Mesothelial cell of epicardium (in vitro differentiated cells): Measurements from ENCODE around the gene PRSS21. TPM values are rescaled to one million over a fixed set of nuclear protein-coding genes. Genes with fewer than 3 reads are reported as not detected.

Source experiments
- DNase-seq, 2 experiments: peaks; one replicate each; pipeline ENCODE4 v3.0.0; 2021; ENCODE audit warnings: low spot score in 2 of 2; ENCODE audit not compliant: unreplicated experiment in 2 of 2
- H3K27ac Mint-ChIP-seq: 2 replicates; pipeline ENCODE4 v1.8.0; 2021; ENCODE audit warnings: mixed read lengths
- H3K27me3 Mint-ChIP-seq: 2 replicates; pipeline ENCODE4 v1.8.0; 2021; ENCODE audit warnings: low read depth, mixed read lengths
- H3K36me3 Mint-ChIP-seq: 2 replicates; pipeline ENCODE4 v1.8.0; 2021; ENCODE audit warnings: mixed read lengths
- H3K4me1 Mint-ChIP-seq: 2 replicates; pipeline ENCODE4 v1.8.0; 2021; ENCODE audit warnings: mixed read lengths
- H3K4me3 Mint-ChIP-seq: 2 replicates; pipeline ENCODE4 v1.8.0; 2021; ENCODE audit warnings: mild to moderate bottlenecking, moderate library complexity, mixed read lengths
- H3K9me3 Mint-ChIP-seq: 2 replicates; pipeline ENCODE4 v1.8.0; 2021; ENCODE audit warnings: mixed read lengths
- CTCF ChIP-seq: fragments of 200-600 bp; sonication (generic); IDR thresholded peaks from one replicate; pipeline ENCODE4 v1.5.0; 2021; ENCODE audit warnings: antibody characterized with exemption; ENCODE audit not compliant: unreplicated experiment
- total RNA-seq: library from RNA; stranded (reverse); gene quantifications from 3 replicates; pipeline ENCODE4 v1.2.1, GENCODE V29; 2021

The PRSS21 gene
- total RNA-seq, 1 donor from 2014 or later = not detected

- no peak for DNase-seq
- Mint-ChIP-seq H3K27me3 (peaks cover 12% of the 10 kb centered on the region), H3K27ac (no peak overlapping the region), H3K9me3 (no peaks in the 10 kb centered on the region), H3K4me1 (peaks cover 4% of the 10 kb centered on the region), H3K36me3 (no peaks in the 10 kb centered on the region), H3K4me3 (no peak overlapping the region)
- TF ChIP-seq CTCF = no peak
Observed at GRCh38 chr16:2841606-2842339, 24.7 kb downstream of the PRSS21 start.

GRCh38 chr16:2842340-2843000, 25.4 kb downstream of the PRSS21 start:
- peaks cover 4% of the 10 kb centered on the region for H3K4me1 Mint-ChIP-seq
- no peak for DNase-seq
- H3K36me3 Mint-ChIP-seq = no peaks in the 10 kb centered on the region
- H3K27ac Mint-ChIP-seq = no peak overlapping the region
- H3K4me3 Mint-ChIP-seq = no peak overlapping the region
- no peaks in the 10 kb centered on the region for H3K9me3 Mint-ChIP-seq
- peaks cover 8% of the 10 kb centered on the region for H3K27me3 Mint-ChIP-seq
- TF ChIP-seq CTCF = peak; percentile 31

- Mint-ChIP-seq H3K4me1 (peaks cover 4% of the 10 kb centered on the region), H3K27me3 (peaks cover 4% of the 10 kb centered on the region), H3K27ac (no peak overlapping the region), H3K9me3 (no peaks in the 10 kb centered on the region), H3K36me3 (no peaks in the 10 kb centered on the region), H3K4me3 (no peak overlapping the region)
- TF ChIP-seq CTCF = no peak
- no peak for DNase-seq
Observed at GRCh38 chr16:2843526-2843925, 26.5 kb downstream of the PRSS21 start.

- Mint-ChIP-seq H3K27me3 (peaks cover 13% of the 10 kb centered on the region), H3K4me1 (peaks cover 4% of the 10 kb centered on the region), H3K9me3 (no peaks in the 10 kb centered on the region), H3K4me3 (no peak overlapping the region), H3K36me3 (no peaks in the 10 kb centered on the region), H3K27ac (no peak overlapping the region)
- DNase-seq = no peak
- TF ChIP-seq CTCF = no peak
Observed at GRCh38 chr16:2845116-2845515, 28.1 kb downstream of the PRSS21 start.

GRCh38 chr16:2846511-2847310, 29.7 kb downstream of the PRSS21 start:
- H3K36me3 Mint-ChIP-seq = no peaks in the 10 kb centered on the region
- DNase-seq = no peak
- H3K27ac Mint-ChIP-seq = no peak overlapping the region
- peaks cover 4% of the 10 kb centered on the region for H3K4me1 Mint-ChIP-seq
- no peak overlapping the region for H3K4me3 Mint-ChIP-seq
- H3K27me3 Mint-ChIP-seq = peaks cover 16% of the 10 kb centered on the region
- TF ChIP-seq CTCF = no peak
- H3K9me3 Mint-ChIP-seq = no peaks in the 10 kb centered on the region
